Prostate gland (tissue), 2 donors: ENCODE results near the gene CYP27A1. TPM values are rescaled to one million over a fixed set of nuclear protein-coding genes. Genes with fewer than 3 reads are reported as not detected.

Experiments
- DNase-seq: peaks from one replicate; pipeline ENCODE4 v3.0.0-alpha.2; 2019; ENCODE audit warnings: low spot score
- H3K27ac ChIP-seq, 2 donors: fragments of 200-600 bp; sonication (generic); 2 replicates each; pipeline ENCODE4 v1.5.1; 2017 to 2019
- H3K27me3 ChIP-seq: fragments of 200-600 bp; sonication (generic); replicated peaks from 2 replicates; pipeline ENCODE4 v1.5.1; 2019; ENCODE audit not compliant: insufficient read depth
- H3K36me3 ChIP-seq, 2 donors: fragments of 200-600 bp; sonication (generic); 1 replicate in 1 of 2; 2 replicates in 1 of 2; pipeline versions ENCODE4 v1.5.1 to v1.8.1; 2017 to 2019
- H3K4me1 ChIP-seq: fragments of 200-600 bp; sonication (generic); replicated peaks from 2 replicates; pipeline ENCODE4 v1.5.1; 2019
- H3K4me3 ChIP-seq, 2 donors: fragments of 200-600 bp; sonication (generic); 2 replicates each; pipeline ENCODE4 v1.5.1; 2017 to 2019
- H3K9me3 ChIP-seq: fragments of 200-600 bp; sonication (generic); 2 replicates; pipeline ENCODE4 v1.5.1; 2017
- CTCF ChIP-seq, 4 experiments: fragments of 200-600 bp in 2 of 4; fragments of 450-650 bp in 2 of 4; sonication (generic) in 2 of 4; IDR thresholded peaks; 1 replicate in 3 of 4; 2 replicates in 1 of 4; pipeline ENCODE4 v1.5.1; 2016 to 2019; ENCODE audit warnings: antibody characterized with exemption in 4 of 4, mild to moderate bottlenecking in 2 of 4, moderate library complexity in 2 of 4
- POLR2A ChIP-seq: fragments of 450-650 bp; IDR thresholded peaks from one replicate; pipeline ENCODE4 v1.6.1; 2016; ENCODE audit warnings: antibody characterized with exemption, mild to moderate bottlenecking
- POLR2AphosphoS5 ChIP-seq: sonication (generic); formaldehyde crosslinking; IDR thresholded peaks from one replicate; pipeline ENCODE4 v1.6.1; 2017; ENCODE audit warnings: antibody characterized with exemption
- WGBS: methylation state at CpG from one replicate; pipeline ENCODE4 v1.1.5; 2018; 5-methylcytosine and 5-hydroxymethylcytosine counted together
- intact Hi-C: fragments of 100-400 bp; cut with DNase I; formaldehyde crosslinking; loops from one replicate; pipeline ENCODE4 v1.14.2; 2022
- total RNA-seq, 2 donors: library from RNA; depleted of rRNA; stranded (reverse); fragments of >200 nt; gene quantifications; one replicate each; pipeline ENCODE4 v1.1.0, GENCODE V29; 2016

Gene CYP27A1
- total RNA-seq, 2 donors from 2014 or later = 97.7 to 98.3 TPM

- peaks cover 5 to 12% of the 10 kb centered on the region in 2 donors for H3K36me3 ChIP-seq
- no peaks in the 10 kb centered on the region for H3K4me1 ChIP-seq
- intact Hi-C loops = no loop called here
- no peak overlapping the region for H3K27ac ChIP-seq
- 96% methylated on average over 4 of the region's 4 CpGs for WGBS
- TF ChIP-seq CTCF (IDR thresholded peaks at IDR 0.05) (no peak), POLR2A (no peak), POLR2AphosphoS5 (no peak)
- H3K9me3 ChIP-seq = no peaks in the 10 kb centered on the region
- no peaks in the 10 kb centered on the region for H3K27me3 ChIP-seq
- DNase-seq = no peak
- no peak overlapping the region for H3K4me3 ChIP-seq
These were observed 33.7 kb downstream of the CYP27A1 start for GRCh38 chr2:218815649-218816048.

- no peak for DNase-seq
- intact Hi-C loops = no loop called here
These were observed 34.6 kb downstream of the CYP27A1 start for GRCh38 chr2:218816561-218817011.

GRCh38 chr2:218819093-218819492 is 37.1 kb downstream of the CYP27A1 start:
- 91% methylated on average over 7 of the region's 7 CpGs for WGBS
- Histone ChIP-seq H3K27me3 (no peaks in the 10 kb centered on the region), H3K36me3 (peaks cover 0 to 4% of the 10 kb centered on the region in 2 donors), H3K4me3 (no peak overlapping the region), H3K4me1 (no peaks in the 10 kb centered on the region), H3K27ac (no peak overlapping the region), H3K9me3 (no peaks in the 10 kb centered on the region)
- TF ChIP-seq CTCF (IDR thresholded peaks at IDR 0.05) = no peak
- intact Hi-C loops = no loop called here
- no peak for DNase-seq

More at GRCh38 chr2:218816561-218817011, 34.6 kb downstream of the CYP27A1 start:
- no peaks in the 10 kb centered on the region for H3K4me1 ChIP-seq
- 89% methylated on average over 2 of the region's 2 CpGs for WGBS
- no peak for TF ChIP-seq CTCF (IDR thresholded peaks at IDR 0.05)
- TF ChIP-seq POLR2AphosphoS5 = no peak
- no peak for TF ChIP-seq POLR2A
- H3K27me3 ChIP-seq = no peaks in the 10 kb centered on the region
- peaks cover 5 to 12% of the 10 kb centered on the region in 2 donors for H3K36me3 ChIP-seq
- no peaks in the 10 kb centered on the region for H3K9me3 ChIP-seq
- H3K27ac ChIP-seq = no peak overlapping the region
- no peak overlapping the region for H3K4me3 ChIP-seq

GRCh38 chr2:218820746-218821369 is 38.9 kb downstream of the CYP27A1 start:
- Histone ChIP-seq H3K27ac (no peak overlapping the region), H3K4me1 (no peaks in the 10 kb centered on the region), H3K9me3 (no peaks in the 10 kb centered on the region), H3K4me3 (no peak overlapping the region), H3K36me3 (no peaks in the 10 kb centered on the region), H3K27me3 (no peaks in the 10 kb centered on the region)
- 94% methylated on average over 15 of the region's 15 CpGs for WGBS
- no peak for DNase-seq
- intact Hi-C loops = no loop called here
- TF ChIP-seq CTCF (IDR thresholded peaks at IDR 0.05) = no peak
- TF ChIP-seq POLR2AphosphoS5 = no peak
- TF ChIP-seq POLR2A = no peak

GRCh38 chr2:218821605-218822211 is 39.8 kb downstream of the CYP27A1 start:
- Histone ChIP-seq H3K27me3 (no peaks in the 10 kb centered on the region), H3K9me3 (no peaks in the 10 kb centered on the region), H3K4me3 (no peak overlapping the region), H3K4me1 (no peaks in the 10 kb centered on the region), H3K27ac (no peak overlapping the region), H3K36me3 (no peaks in the 10 kb centered on the region)
- intact Hi-C loops = no loop called here
- TF ChIP-seq POLR2A (no peak), CTCF (IDR thresholded peaks at IDR 0.05) (no peak), POLR2AphosphoS5 (no peak)
- no peak for DNase-seq
- WGBS = 89% methylated on average over 9 of the region's 9 CpGs
